DMS53 treated with DMSO at 0.1 percent for 48 hours (cell line): ENCODE results near the gene DNM3.

Experiments
- DNase-seq: peaks from one replicate; lab custom pipeline; 2025; ENCODE audit not compliant: unreplicated experiment; lab: John Stamatoyannopoulos, UW

Gene DNM3

GRCh38 chr1:172308142-172308541 is 466.8 kb downstream of the DNM3 start:
- no peak for DNase-seq

- DNase-seq = no peak
These were observed 467.3 kb downstream of the DNM3 start for GRCh38 chr1:172308577-172308976.

- DNase-seq = no peak
These were observed 479.4 kb downstream of the DNM3 start for GRCh38 chr1:172320733-172321132.

DNA sequence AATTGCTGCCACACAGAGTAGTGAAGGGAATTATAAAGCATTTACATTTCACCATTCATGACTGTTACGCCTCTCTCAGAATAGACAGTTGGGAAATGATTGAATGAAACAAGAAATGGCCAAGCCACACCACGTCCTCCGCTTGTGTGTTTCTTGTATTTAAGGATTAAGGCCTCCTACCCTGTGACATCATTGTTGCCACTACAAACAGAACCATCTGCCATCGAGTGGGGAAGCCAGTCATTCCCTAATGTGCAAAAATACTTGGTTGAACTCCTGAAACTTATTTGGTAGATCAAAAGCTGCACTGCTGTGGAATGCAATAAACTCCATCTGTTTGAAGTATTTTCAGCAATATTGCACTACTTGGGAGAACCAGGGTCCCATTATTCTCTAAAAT is 480.2 kb downstream of the DNM3 start:
- peak; percentile 50 for DNase-seq

DNA sequence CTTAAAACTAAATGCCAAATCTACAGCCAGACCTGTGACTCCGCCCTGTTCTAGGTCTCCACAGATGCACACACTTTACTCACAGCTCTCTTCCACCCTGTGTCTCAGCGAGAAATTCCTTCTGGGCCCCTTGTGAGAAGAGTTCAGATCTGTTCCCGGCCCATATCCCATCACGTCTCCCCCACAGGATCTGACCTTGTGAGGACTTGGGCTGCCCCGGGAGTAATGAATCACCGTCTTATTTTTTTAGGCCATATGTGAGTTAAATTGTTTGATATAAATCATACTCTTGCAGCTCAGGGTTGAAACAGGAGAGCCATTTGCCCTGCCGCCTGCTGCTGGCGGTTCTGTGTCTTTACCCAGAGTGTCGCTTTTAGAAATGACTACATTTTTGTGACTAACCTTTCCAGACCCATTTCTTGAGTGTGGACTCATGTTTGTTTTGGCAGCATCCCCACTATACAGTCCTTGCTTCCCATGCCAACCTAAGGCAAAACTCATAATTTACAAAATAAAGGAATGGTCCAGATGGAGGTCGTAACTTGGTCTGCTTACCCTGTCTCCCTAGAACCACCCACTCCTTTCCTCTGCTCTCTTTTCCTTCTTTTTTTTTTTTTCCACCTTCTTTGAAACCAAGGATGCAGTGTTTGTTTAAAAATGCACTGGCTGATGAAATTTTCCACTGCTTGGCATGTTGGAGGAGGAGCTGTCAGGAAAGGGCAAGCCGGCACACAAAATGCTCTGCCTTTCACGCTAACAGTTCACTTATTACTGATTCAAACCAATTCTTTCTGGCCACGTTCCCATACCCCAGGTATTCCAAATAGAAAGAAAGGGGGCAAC is 481.1 kb downstream of the DNM3 start:
- no peak for DNase-seq

DNA sequence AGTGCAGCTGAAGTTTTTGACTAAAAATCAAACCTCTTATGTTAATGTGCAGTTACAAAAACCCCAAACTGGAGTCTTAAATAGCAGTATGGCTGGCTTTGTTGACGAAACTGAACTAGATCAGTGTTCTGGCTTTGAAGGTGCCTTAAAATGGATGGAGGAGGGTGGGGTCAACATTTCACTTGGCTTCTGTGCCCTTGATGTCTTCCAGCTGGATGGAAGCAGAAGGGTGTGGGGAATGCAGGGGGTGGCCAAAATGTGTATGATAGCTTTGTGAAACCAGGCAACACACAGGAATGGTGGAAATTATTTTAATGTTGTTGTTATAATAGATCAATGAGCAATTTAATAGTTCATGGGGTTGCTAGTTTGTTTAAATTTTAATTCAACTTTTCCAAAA is 482.4 kb downstream of the DNM3 start:
- no peak for DNase-seq

DNA sequence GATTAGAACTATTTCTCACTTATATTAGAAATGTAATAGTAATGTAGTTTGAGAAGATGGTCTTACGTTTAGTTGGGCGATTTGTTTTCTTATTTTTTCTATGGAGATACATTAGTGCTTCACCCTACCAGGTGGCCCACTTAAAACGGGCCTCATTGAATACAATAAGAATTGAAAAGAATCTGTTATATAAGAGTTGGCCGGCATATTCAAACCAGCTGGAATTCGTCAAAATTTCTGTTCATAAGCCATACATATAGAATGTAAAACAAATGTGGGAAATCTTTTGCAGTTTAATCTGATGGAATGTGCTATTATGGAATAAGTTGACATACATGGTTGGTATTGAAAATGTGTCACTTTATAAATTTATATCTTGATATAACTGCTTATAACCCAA is 482.8 kb downstream of the DNM3 start:
- DNase-seq = no peak

DNA sequence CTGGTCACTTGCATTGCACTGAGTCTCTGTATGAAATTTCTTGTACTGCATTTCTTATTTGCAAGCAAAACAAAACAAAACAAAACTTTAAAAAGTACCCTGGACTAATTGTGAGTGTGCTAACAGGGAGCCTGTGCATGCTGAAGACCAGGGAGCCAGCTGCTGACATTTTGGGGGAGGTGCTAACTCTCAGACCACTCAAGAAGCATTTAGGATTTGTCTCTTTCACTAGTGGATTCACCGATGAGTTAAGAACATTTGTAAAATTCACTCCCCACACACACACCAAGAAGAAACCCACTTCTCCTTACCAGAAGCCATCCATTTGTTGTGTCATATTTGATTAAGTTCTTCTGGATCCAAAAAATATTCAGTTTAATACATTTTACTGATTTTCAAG is 483.5 kb downstream of the DNM3 start:
- DNase-seq = no peak

GRCh38 chr1:172325531-172325930 is 484.2 kb downstream of the DNM3 start:
- peak; percentile 76 for DNase-seq

DNA sequence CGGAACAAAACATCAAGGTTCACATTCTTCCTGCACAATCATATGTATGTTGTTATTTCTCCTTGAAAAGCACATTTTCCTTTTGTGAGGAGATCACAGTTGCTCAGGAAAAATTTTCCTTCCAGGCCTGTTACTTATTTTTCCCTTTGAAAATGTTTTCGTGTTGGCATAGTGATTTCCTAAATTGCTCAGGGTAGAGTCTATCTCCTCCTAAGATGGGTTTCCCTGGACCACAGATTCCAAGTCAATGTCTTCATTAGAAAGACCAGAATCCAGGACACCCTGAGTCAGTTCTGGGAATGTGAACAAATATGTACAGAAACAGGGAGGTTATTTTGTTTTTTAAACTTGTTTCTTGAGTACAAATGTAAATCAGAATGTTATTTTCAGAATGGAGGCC is 484.8 kb downstream of the DNM3 start:
- no peak for DNase-seq

GRCh38 chr1:172328266-172328665 is 487.0 kb downstream of the DNM3 start:
- DNase-seq = no peak

GRCh38 chr1:172332230-172332629 is 490.9 kb downstream of the DNM3 start:
- DNase-seq = no peak

GRCh38 chr1:172335377-172335776 is 494.1 kb downstream of the DNM3 start:
- no peak for DNase-seq

- DNase-seq = no peak
These were observed 497.0 kb downstream of the DNM3 start for GRCh38 chr1:172338295-172338735.

DNA sequence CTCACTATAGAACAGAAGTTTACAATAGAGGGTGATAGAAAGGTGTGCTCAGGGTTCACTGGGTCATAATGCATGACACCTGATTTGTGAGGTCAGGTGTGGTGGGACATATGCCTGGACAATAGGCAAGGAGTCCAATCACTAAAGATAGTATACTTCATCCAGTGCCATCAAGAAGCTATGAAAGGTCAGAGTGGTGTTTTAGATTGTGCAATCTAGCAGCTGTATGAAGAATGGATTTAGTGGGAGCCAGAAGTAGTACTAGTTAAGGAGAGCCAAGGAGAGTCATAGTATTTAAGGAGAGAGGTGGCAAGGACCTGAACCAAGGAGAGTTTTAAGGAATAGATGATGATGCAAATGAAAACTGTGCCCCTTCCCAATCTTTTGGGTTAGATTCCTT is 498.5 kb downstream of the DNM3 start:
- no peak for DNase-seq

- DNase-seq = no peak
These were observed 499.2 kb downstream of the DNM3 start for GRCh38 chr1:172340520-172340919.

- no peak for DNase-seq
These were observed 500.4 kb downstream of the DNM3 start for GRCh38 chr1:172341697-172342096.

GRCh38 chr1:172342584-172343239 is 501.4 kb downstream of the DNM3 start:
- no peak for DNase-seq

GRCh38 chr1:172343240-172344160 is 502.2 kb downstream of the DNM3 start:
- DNase-seq = no peak

GRCh38 chr1:172344444-172344843 is 503.1 kb downstream of the DNM3 start:
- no peak for DNase-seq

- no peak for DNase-seq
These were observed 503.8 kb downstream of the DNM3 start for GRCh38 chr1:172345077-172345476.
